ENCODE measurements around the gene HIBADH.

GRCh38 chr7:27688646-27689045 lies 26.0 kb upstream of the HIBADH start:
- TF ChIP-seq MYNN (tag by site-specific recombination; IDR thresholded peaks at IDR 0.05; ENCODE audit: borderline replicate concordance) (no peak), ZBTB1 (tag by site-specific recombination; IDR thresholded peaks at IDR 0.05) (no peak), ZNF133 (tag by site-specific recombination; IDR thresholded peaks at IDR 0.05) (no peak), ZBTB26 (tag by site-specific recombination; optimal IDR thresholded peaks at IDR 0.05) (no peak), CTCF (tag by site-specific recombination; IDR thresholded peaks at IDR 0.05) (no peak), ZBTB21 (tag by site-specific recombination; IDR thresholded peaks at IDR 0.05) (no peak), ZNF138 (tag by site-specific recombination; IDR thresholded peaks at IDR 0.05; ENCODE audit: borderline replicate concordance) (no peak), ATF2 (tag by site-specific recombination; IDR thresholded peaks at IDR 0.05; ENCODE audit: low read depth) (no peak)

All from HEK293 (cell line).